SK-N-SH (cell line): ENCODE data around the gene PPP4R2.

Source experiments
- CTCF ChIP-seq: fragments of 200-600 bp; sonication (generic); IDR thresholded peaks from 2 replicates; pipeline ENCODE4 v1.6.1; 2017; ENCODE audit warnings: antibody characterized with exemption, mild to moderate bottlenecking, moderate library complexity
- EP300 ChIP-seq, 2 experiments: IDR thresholded peaks; 2 replicates each; pipeline versions ENCODE4 v1.4.0 to v1.6.1; 2012; ENCODE audit warnings: borderline replicate concordance in 1 of 2, low read depth in 1 of 2, low read length in 1 of 2
- JUND ChIP-seq: IDR thresholded peaks from 2 replicates; pipeline ENCODE4 v1.4.0; 2012
- MXI1 ChIP-seq: IDR thresholded peaks from 2 replicates; pipeline ENCODE4 v1.6.1; 2012; ENCODE audit warnings: mild to moderate bottlenecking, low read depth, low read length, improper control_type of control experiment
- NRF1 ChIP-seq: IDR thresholded peaks from 2 replicates; pipeline ENCODE4 v1.6.1; 2012; ENCODE audit warnings: low read depth, mild to moderate bottlenecking, low read length
- PBX3 ChIP-seq: IDR thresholded peaks from 2 replicates; pipeline ENCODE4; 2012
- RFX5 ChIP-seq: IDR thresholded peaks from 2 replicates; pipeline ENCODE4 v1.6.1; 2012; ENCODE audit warnings: mild to moderate bottlenecking, improper control_type of control experiment, low read length
- USF2 ChIP-seq: fragments of 150-350 bp; IDR thresholded peaks from 2 replicates; pipeline ENCODE4 v1.6.1; 2017; ENCODE audit warnings: antibody characterized with exemption, low read length, low read depth, borderline replicate concordance
- ZBTB33 ChIP-seq: IDR thresholded peaks from 2 replicates; pipeline ENCODE4 v1.4.0; 2012; ENCODE audit warnings: low read depth, borderline replicate concordance

GRCh38 chr3:73114711-73115110, 118.1 kb downstream of the PPP4R2 start:
- TF ChIP-seq NRF1, result no peak
- no peak for TF ChIP-seq CTCF
- no peak for TF ChIP-seq RFX5
- no peak for TF ChIP-seq MXI1
- TF ChIP-seq ZBTB33, result no peak
- no peak for TF ChIP-seq PBX3
- TF ChIP-seq JUND, result no peak
- no peak for TF ChIP-seq EP300 (IDR thresholded peaks at IDR 0.05; ENCODE audit: borderline replicate concordance in 1 of 2, low read depth in 1 of 2, low read length in 1 of 2)
- no peak for TF ChIP-seq USF2
